A549 (cell line): ENCODE results near the gene ABO.
"Not testable (repeated sequence)": the region's sequence is repeated elsewhere in the genome, so short reads cannot be mapped to it uniquely, and the experiment has no call there.

ENCODE experiments used
- RCOR1 ChIP-seq: fragments of 150-350 bp; IDR thresholded peaks from 2 replicates; pipeline ENCODE4 v1.6.1; 2014; ENCODE audit warnings: antibody characterized with exemption, low read length, low read depth
- TF ChIP-seq, protein P1 (sequence below): IDR thresholded peaks from 2 replicates; pipeline ENCODE4 v1.6.1; 2012

DNA sequence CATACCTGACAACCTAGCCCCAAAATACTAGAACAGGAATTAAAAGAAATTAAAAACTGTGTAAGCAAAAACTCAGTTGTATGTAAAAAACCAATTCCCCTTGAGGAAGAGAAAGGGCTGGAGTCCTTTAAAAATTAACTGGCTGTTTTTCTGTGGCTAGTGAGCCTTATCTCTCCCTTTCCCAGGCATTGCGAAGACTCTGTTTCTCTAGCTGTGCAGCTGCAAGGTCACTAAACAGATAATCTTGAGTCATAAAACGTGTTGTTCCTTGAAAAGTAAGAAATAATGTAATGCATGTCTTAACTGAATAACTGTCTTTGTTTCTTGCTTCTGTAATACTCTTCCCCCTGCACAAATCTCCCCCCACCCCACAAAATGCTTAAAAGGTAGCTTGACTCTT, 5.9 kb downstream of the ABO start:
- TF ChIP-seq RCOR1 = not testable (repeated sequence)
- TF ChIP-seq, protein P1, sequence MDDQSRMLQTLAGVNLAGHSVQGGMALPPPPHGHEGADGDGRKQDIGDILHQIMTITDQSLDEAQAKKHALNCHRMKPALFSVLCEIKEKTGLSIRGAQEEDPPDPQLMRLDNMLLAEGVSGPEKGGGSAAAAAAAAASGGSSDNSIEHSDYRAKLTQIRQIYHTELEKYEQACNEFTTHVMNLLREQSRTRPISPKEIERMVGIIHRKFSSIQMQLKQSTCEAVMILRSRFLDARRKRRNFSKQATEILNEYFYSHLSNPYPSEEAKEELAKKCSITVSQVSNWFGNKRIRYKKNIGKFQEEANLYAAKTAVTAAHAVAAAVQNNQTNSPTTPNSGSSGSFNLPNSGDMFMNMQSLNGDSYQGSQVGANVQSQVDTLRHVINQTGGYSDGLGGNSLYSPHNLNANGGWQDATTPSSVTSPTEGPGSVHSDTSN = not testable (repeated sequence)
